Caki2 (cell line): Measurements from ENCODE around the gene AJM1. TPM values are rescaled to one million over a fixed set of nuclear protein-coding genes. Genes with fewer than 3 reads are reported as not detected.
A peak's percentile ranks its signal among the peaks of the same experiment; 100 is the strongest.
"Not testable (repeated sequence)": the region's sequence is repeated elsewhere in the genome, so short reads cannot be mapped to it uniquely, and the experiment has no call there.

ENCODE experiments used
- DNase-seq: peaks from one replicate; pipeline ENCODE4 v3.0.0-alpha.2; 2015; ENCODE audit warnings: low read depth
- in situ Hi-C: cut with HindIII; loops from 2 replicates; pipeline ENCODE4 v1.10.0; 2016; ENCODE audit warnings: low sequenced_read_pairs, low pct_unique_long_range_greater_than_20kb, mixed read lengths
- total RNA-seq: library from RNA; depleted of rRNA; stranded (reverse); fragments of >200 nt; shearing (Covaris generic); gene quantifications from 2 replicates; pipeline ENCODE4 v1.2.3, GENCODE V29; 2014; ENCODE audit warnings: low replicate concordance; rRNA removed

The AJM1 gene
- total RNA-seq, 1 experiment from 2014 or later = 1.3 TPM

DNA sequence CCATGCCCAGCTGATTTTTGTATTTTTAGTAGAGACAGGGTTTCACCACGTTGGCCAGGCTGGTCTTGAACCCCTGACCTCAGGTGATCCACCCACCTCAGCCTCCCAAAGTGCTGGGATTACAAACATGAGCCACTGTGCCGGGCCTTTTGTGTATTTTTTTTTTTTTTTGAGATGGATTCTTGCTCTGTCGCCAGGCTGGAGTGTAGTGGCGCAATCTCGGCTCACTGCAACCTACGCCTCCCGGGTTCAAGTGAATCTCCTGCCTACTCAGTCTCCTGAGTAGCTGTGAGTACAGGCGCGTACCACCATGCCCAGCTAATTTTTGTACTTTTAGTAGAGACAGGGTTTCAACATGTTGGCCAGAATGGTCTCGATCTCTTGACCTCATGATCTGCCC lies 41.4 kb downstream of the AJM1 start:
- in situ Hi-C loops, DNase-seq: not testable (repeated sequence)

DNA sequence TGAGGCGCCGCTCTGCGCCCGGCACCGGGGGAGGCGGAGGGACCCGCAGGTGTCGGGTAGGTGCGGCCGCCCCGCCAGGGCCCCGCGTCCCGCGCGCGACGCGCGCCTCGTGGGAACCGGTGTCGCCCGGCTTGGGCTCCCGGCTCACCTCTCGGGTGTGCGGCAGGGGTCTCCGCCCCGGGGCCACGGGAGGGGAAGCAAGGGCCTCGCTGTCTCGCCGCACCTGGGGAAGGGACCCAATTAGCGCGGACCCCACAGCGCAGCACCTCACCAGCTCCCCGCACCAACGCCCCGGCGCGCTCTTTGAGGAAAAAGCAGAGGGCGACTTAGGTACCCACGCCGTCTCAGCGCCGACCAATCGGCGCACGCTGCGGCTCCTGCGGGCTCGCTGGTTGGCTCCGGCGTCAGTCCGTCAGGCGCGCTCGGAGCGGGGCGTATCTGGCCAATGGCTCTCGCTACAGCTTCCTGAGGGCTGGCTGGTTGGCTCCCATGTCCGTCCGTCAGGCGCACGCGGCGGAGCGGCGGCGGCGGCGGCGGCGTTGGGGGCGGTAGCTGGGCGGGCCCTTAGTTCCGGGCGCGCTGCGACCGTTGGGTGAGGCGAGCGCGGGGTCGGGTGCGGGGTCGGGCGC lies 43.8 kb downstream of the AJM1 start, which contains the start of gene TRAF2:
Gene TRAF2, plus strand, starts transcription at position 567 of the 629 bp plus-strand sequence. CDS start 12,225 bp downstream, outside the sequence.
- peak; percentile 97 for DNase-seq
- in situ Hi-C loops = no loop called here

DNA sequence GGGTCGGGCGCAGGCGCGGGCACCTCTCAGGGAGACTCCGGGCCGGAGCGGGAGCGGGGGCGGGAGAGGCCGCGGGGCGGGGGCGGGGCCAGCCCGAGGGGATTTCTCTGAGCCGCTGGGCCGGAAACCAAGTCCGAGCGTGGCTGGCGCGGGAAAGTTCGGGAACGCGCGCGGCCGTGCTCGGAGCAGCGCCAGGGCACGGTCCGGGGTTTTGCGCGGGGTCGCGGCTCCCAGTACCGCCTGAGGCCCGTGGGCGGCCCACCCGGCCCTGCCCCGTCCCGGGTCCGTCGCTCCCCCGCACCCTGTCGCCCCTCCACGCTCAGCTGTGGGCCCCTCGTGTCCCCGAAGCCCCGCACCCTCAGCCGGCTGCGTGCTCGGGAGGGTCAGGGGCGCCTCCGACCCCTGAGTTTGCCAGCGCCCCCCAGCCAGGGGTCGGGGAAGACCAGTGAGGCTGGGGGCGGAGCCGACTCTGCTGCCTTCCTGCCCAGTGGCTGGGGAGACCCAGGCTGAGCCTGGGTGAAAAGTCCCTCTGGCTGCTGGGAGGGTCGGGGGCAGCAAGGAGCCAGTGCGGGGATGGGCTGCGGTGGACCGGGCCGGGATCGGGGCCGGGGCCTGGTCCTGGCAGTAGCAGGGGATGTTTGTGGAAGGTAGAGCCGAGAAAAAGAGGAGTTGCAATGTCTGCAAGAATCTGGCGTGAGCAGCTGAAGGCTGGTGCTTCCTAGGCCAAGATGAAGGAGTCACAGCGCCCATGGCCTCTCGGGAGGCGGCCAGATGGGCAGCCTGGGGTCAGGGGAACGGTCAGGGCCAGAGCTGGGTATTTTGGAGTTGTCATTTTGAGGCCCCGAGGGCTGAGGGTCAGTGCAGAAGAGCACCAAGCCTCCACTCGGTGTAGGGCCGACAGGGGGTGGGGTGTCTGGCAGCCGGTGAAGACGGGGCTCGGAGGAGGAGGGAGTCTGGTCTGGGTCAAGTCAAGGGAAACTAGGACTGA lies 44.6 kb downstream of the AJM1 start:
- in situ Hi-C loops = no loop called here
- DNase-seq = peak; percentile 25

DNA sequence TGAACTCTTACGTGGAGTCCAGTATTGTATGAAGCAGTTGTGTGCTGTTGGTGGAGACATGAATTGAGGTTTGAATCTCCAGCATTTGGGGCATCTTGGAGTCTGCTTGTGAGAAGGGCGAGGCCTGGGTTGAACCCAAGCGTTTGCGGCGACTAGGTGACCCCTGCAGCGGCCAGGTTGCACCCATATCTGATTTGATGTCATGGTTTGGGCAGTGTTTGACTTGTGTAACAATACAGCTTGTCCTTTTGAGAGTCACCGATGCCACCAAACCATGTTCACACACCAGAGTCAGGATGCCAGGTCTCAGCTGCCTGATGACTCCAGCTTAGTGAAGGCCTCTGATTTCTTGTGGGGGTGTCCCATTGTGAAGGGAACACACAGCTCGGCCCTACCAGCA lies 46.2 kb downstream of the AJM1 start:
- no peak for DNase-seq
- in situ Hi-C loops = no loop called here

GRCh38 chr9:136889858-136890257 lies 47.6 kb downstream of the AJM1 start:
- in situ Hi-C loops = no loop called here
- no peak for DNase-seq

- in situ Hi-C loops = no loop called here
- DNase-seq = no peak
These were observed 48.4 kb downstream of the AJM1 start for GRCh38 chr9:136890661-136891060.

Other genes starting within 250 kb of the AJM1 start
- gene EGFL7, start 179.6 kb upstream of the AJM1 start, total RNA-seq = 51.4 and 58.6 TPM in 2 replicates
- gene AGPAT2, start 155.0 kb upstream of the AJM1 start, total RNA-seq = 92.9 and 94.5 TPM in 2 replicates
- 12.5 and 19.5 TPM in 2 replicates for gene DIPK1B, start 129.9 kb upstream of the AJM1 start, total RNA-seq
- gene LCN10, start 99.5 kb upstream of the AJM1 start, total RNA-seq = not detected in 2 replicates
- gene LCN6, start 94.0 kb upstream of the AJM1 start, total RNA-seq = not detected in 2 replicates
- gene LCN8, start 84.2 kb upstream of the AJM1 start, total RNA-seq = not detected in 2 replicates
- not detected in 2 replicates for gene LCN15, start 78.0 kb upstream of the AJM1 start, total RNA-seq
- gene TMEM141, start 51.1 kb upstream of the AJM1 start, total RNA-seq = 230 and 313 TPM in 2 replicates
- gene CCDC183, start 46.1 kb upstream of the AJM1 start, total RNA-seq = 1.1 TPM in 1 of 2 replicates, not detected in the other
- 103 and 104 TPM in 2 replicates for gene RABL6, start 34.5 kb upstream of the AJM1 start, total RNA-seq
- 125 and 127 TPM in 2 replicates for gene PHPT1, start 6.9 kb downstream of the AJM1 start, total RNA-seq
- gene MAMDC4, start 9.9 kb downstream of the AJM1 start, total RNA-seq = 0.17 TPM in 2 replicates
- gene EDF1, start 23.8 kb downstream of the AJM1 start, total RNA-seq = 460 and 494 TPM in 2 replicates
- gene TRAF2, start 44.0 kb downstream of the AJM1 start, total RNA-seq = 61.9 and 67.0 TPM in 2 replicates
- gene FBXW5, start 102.3 kb downstream of the AJM1 start, total RNA-seq = 139 and 152 TPM in 2 replicates
- gene C8G, start 102.8 kb downstream of the AJM1 start, total RNA-seq = not detected in 2 replicates
- gene LCN12, start 109.8 kb downstream of the AJM1 start, total RNA-seq = not detected in 2 replicates
- gene PTGDS, start 135.0 kb downstream of the AJM1 start, total RNA-seq = not detected in 2 replicates
- not detected in 2 replicates for gene LCNL1, start 140.5 kb downstream of the AJM1 start, total RNA-seq
- gene PAXX, start 149.9 kb downstream of the AJM1 start, total RNA-seq = 129 and 137 TPM in 2 replicates
- not detected in 2 replicates for gene CLIC3, start 154.1 kb downstream of the AJM1 start, total RNA-seq
- 19.0 and 23.5 TPM in 2 replicates for gene ABCA2, start 185.8 kb downstream of the AJM1 start, total RNA-seq
- not detected in 2 replicates for gene FUT7, start 189.6 kb downstream of the AJM1 start, total RNA-seq
- gene NPDC1, start 203.7 kb downstream of the AJM1 start, total RNA-seq = 31.8 and 45.1 TPM in 2 replicates
- not detected in 2 replicates for gene ENTPD2, start 211.6 kb downstream of the AJM1 start, total RNA-seq
- 51.2 and 55.0 TPM in 2 replicates for gene SAPCD2, start 228.1 kb downstream of the AJM1 start, total RNA-seq
- 2.1 and 2.3 TPM in 2 replicates for gene UAP1L1, start 235.0 kb downstream of the AJM1 start, total RNA-seq
- 52.2 and 79.4 TPM in 2 replicates for gene MAN1B1, start 244.5 kb downstream of the AJM1 start, total RNA-seq